Keratinocyte (primary cell): ENCODE data around the gene CDYL. TPM values are rescaled to one million over a fixed set of nuclear protein-coding genes. Genes with fewer than 3 reads are reported as not detected.

ENCODE experiments used
- DNase-seq: peaks from one replicate; pipeline ENCODE4 v3.0.0-alpha.2; 2011; ENCODE audit warnings: low read depth, missing footprints, low spot score
- FAIRE-seq: peaks from 2 replicates; lab custom pipeline; 2011; peaks lifted over from hg19 to GRCh38; lab: Jason Lieb, UNC
- H2AFZ ChIP-seq: 2 replicates; pipeline ENCODE4 v1.6.0; 2012; ENCODE audit warnings: low read length, control low read depth, inconsistent platforms; ENCODE audit not compliant: control insufficient read depth
- H3K27ac ChIP-seq: 2 replicates; pipeline ENCODE4 v1.5.1; 2011; ENCODE audit warnings: low read length; ENCODE audit not compliant: control insufficient read depth, insufficient read depth
- H3K27me3 ChIP-seq: 3 replicates; pipeline ENCODE4 v1.6.0; 2011; ENCODE audit warnings: low read length; ENCODE audit not compliant: control insufficient read depth, insufficient read depth; ENCODE audit errors: extremely low read depth
- H3K36me3 ChIP-seq, 2 experiments: 2 replicates in 1 of 2; 3 replicates in 1 of 2; pipeline ENCODE4 v1.5.1; 2011; ENCODE audit warnings: low read length in 2 of 2, mild to moderate bottlenecking in 1 of 2; ENCODE audit not compliant: control insufficient read depth in 2 of 2, insufficient read depth in 2 of 2; ENCODE audit errors: extremely low read depth in 1 of 2
- H3K4me1 ChIP-seq: 3 replicates; pipeline ENCODE4 v1.5.1; 2011; ENCODE audit warnings: low read length; ENCODE audit not compliant: control insufficient read depth, insufficient read depth; ENCODE audit errors: extremely low read depth
- H3K4me2 ChIP-seq: 3 replicates; pipeline ENCODE4 v1.6.0; 2011; ENCODE audit warnings: low read depth, low read length; ENCODE audit not compliant: control insufficient read depth, insufficient read depth; ENCODE audit errors: extremely low read depth
- H3K4me3 ChIP-seq, 3 experiments: fragments of 200-600 bp in 1 of 3; sonication (generic) in 1 of 3; 2 replicates in 2 of 3; 3 replicates in 1 of 3; pipeline ENCODE4 v1.5.1; 2011 to 2016; ENCODE audit warnings: low read length in 3 of 3, mild to moderate bottlenecking in 3 of 3, control low read depth in 2 of 3, inconsistent platforms in 1 of 3, low read depth in 1 of 3, mixed read lengths in 1 of 3, mixed run types in 1 of 3, moderate library complexity in 1 of 3; ENCODE audit not compliant: control insufficient read depth in 2 of 3, insufficient read depth in 2 of 3; ENCODE audit errors: extremely low read depth in 1 of 3
- H3K79me2 ChIP-seq: 2 replicates; pipeline ENCODE4 v1.6.0; 2012; ENCODE audit warnings: low read length; ENCODE audit not compliant: control insufficient read depth, insufficient read depth
- H3K9ac ChIP-seq: 3 replicates; pipeline ENCODE4 v1.6.0; 2011; ENCODE audit warnings: low read length; ENCODE audit not compliant: control insufficient read depth, insufficient read depth; ENCODE audit errors: extremely low read depth
- H3K9me1 ChIP-seq: 3 replicates; pipeline ENCODE4 v1.6.0; 2011; ENCODE audit warnings: low read length; ENCODE audit not compliant: control insufficient read depth, insufficient read depth; ENCODE audit errors: extremely low read depth
- H3K9me3 ChIP-seq: 2 replicates; pipeline ENCODE4 v1.5.1; 2012; ENCODE audit warnings: low read depth, low read length; ENCODE audit not compliant: control insufficient read depth
- H4K20me1 ChIP-seq: 3 replicates; pipeline ENCODE4 v1.6.0; 2011; ENCODE audit warnings: low read length; ENCODE audit not compliant: control insufficient read depth, insufficient read depth; ENCODE audit errors: extremely low read depth
- EZH2 ChIP-seq: IDR thresholded peaks from one replicate; pipeline ENCODE4 v1.6.1; 2012; ENCODE audit warnings: inconsistent platforms, mild to moderate bottlenecking, low read length, moderate library complexity
- dilution Hi-C: fragments of 300-500 bp; cut with MboI; formaldehyde crosslinking; loops from one replicate; pipeline ENCODE4 v1.7.0; 2020; ENCODE audit warnings: low sequenced_read_pairs; ENCODE audit not compliant: extremely low pct_ligation_motif_present
- polyA plus RNA-seq, 5 experiments: library from polyadenylated mRNA; depleted of rRNA in 3 of 5; stranded (reverse) in 3 of 5; stranded (forward) in 1 of 5; unstranded in 1 of 5; fragments of >200 nt; gene quantifications; 1 replicate in 1 of 5; 2 replicates in 3 of 5; 3 replicates in 1 of 5; pipeline versions ENCODE4 v1.2.1 to v1.2.3, GENCODE V29; 2011 to 2012; ENCODE audit warnings: missing spikeins in 2 of 5, low read depth in 1 of 5, low replicate concordance in 1 of 5
- TF ChIP-seq, protein P1 (sequence below), 3 experiments: IDR thresholded peaks in 1 of 3; conservative IDR thresholded peaks in 1 of 3; optimal IDR thresholded peaks in 1 of 3; 2 replicates in 2 of 3; 3 replicates in 1 of 3; pipeline versions ENCODE3 to v1.5.1; 2011; ENCODE audit warnings: low read length in 3 of 3, mild to moderate bottlenecking in 3 of 3, moderate library complexity in 2 of 3, control low read depth in 1 of 3, inconsistent platforms in 1 of 3; ENCODE audit not compliant: insufficient read depth in 2 of 3; ENCODE audit errors: extremely low read depth in 1 of 3

Gene CDYL
- polyA plus RNA-seq, 1 donor (not counting 4 experiments of a cell fraction or from before 2014, with no cell fraction given): 48.0 TPM

GRCh38 chr6:4736371-4736873, 39.8 kb upstream of the CDYL start:
- dilution Hi-C loops: no loop called here
- no peaks in the 10 kb centered on the region for H3K36me3 ChIP-seq
- H3K27ac ChIP-seq: no peak overlapping the region
- H3K9ac ChIP-seq: no peak overlapping the region
- H3K9me3 ChIP-seq: no peaks in the 10 kb centered on the region
- H3K27me3 ChIP-seq: no peaks in the 10 kb centered on the region
- H3K4me3 ChIP-seq: no peak overlapping the region
- no peaks in the 10 kb centered on the region for H3K9me1 ChIP-seq
- no peaks in the 10 kb centered on the region for H3K79me2 ChIP-seq
- FAIRE-seq (no peak), DNase-seq (no peak)
- peaks cover 24% of the 10 kb centered on the region for H3K4me1 ChIP-seq
- no peak overlapping the region for H2AFZ ChIP-seq
- TF ChIP-seq EZH2: no peak
- TF ChIP-seq, protein P1, sequence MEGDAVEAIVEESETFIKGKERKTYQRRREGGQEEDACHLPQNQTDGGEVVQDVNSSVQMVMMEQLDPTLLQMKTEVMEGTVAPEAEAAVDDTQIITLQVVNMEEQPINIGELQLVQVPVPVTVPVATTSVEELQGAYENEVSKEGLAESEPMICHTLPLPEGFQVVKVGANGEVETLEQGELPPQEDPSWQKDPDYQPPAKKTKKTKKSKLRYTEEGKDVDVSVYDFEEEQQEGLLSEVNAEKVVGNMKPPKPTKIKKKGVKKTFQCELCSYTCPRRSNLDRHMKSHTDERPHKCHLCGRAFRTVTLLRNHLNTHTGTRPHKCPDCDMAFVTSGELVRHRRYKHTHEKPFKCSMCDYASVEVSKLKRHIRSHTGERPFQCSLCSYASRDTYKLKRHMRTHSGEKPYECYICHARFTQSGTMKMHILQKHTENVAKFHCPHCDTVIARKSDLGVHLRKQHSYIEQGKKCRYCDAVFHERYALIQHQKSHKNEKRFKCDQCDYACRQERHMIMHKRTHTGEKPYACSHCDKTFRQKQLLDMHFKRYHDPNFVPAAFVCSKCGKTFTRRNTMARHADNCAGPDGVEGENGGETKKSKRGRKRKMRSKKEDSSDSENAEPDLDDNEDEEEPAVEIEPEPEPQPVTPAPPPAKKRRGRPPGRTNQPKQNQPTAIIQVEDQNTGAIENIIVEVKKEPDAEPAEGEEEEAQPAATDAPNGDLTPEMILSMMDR (optimal IDR thresholded peaks at IDR 0.05 in 1 of 3, IDR thresholded peaks at IDR 0.05 in 1 of 3, conservative IDR thresholded peaks at IDR 0.05 in 1 of 3; ENCODE audit: extremely low read depth in 1 of 3, insufficient read depth in 2 of 3, low read length in 3 of 3): no peak
- H4K20me1 ChIP-seq: no peaks in the 10 kb centered on the region
- no peak overlapping the region for H3K4me2 ChIP-seq

GRCh38 chr6:4740032-4740431, 36.2 kb upstream of the CDYL start:
- Histone ChIP-seq H3K4me3 (no peak overlapping the region), H3K9me3 (no peaks in the 10 kb centered on the region), H3K27ac (no peak overlapping the region), H3K4me2 (no peak overlapping the region), H2AFZ (no peak overlapping the region), H4K20me1 (no peaks in the 10 kb centered on the region), H3K79me2 (no peaks in the 10 kb centered on the region), H3K4me1 (peaks cover 20% of the 10 kb centered on the region), H3K9ac (no peak overlapping the region), H3K9me1 (no peaks in the 10 kb centered on the region), H3K36me3 (no peaks in the 10 kb centered on the region), H3K27me3 (no peaks in the 10 kb centered on the region)
- DNase-seq (no peak), FAIRE-seq (no peak)
- dilution Hi-C loops: no loop called here
- TF ChIP-seq EZH2: no peak
- TF ChIP-seq, protein P1 (optimal IDR thresholded peaks at IDR 0.05 in 1 of 3, IDR thresholded peaks at IDR 0.05 in 1 of 3, conservative IDR thresholded peaks at IDR 0.05 in 1 of 3; ENCODE audit: extremely low read depth in 1 of 3, insufficient read depth in 2 of 3, low read length in 3 of 3): no peak
